Smooth muscle cell (in vitro differentiated cells): ENCODE results near the gene ELAVL4. TPM values are rescaled to one million over a fixed set of nuclear protein-coding genes. Genes with fewer than 3 reads are reported as not detected.

Source experiments
- polyA plus RNA-seq: library from polyadenylated mRNA; unstranded; fragments of >200 nt; fragmentation: Nextera tagmentation; extraction: Ambion mirVana; gene quantifications from 2 replicates; pipeline ENCODE4 v1.2.1, GENCODE V29; 2016
- total RNA-seq: library from RNA; depleted of rRNA; stranded (reverse); fragments of >200 nt; gene quantifications from 2 replicates; pipeline ENCODE4 v1.2.3, GENCODE V29; 2014

Gene ELAVL4
- total and polyA plus RNA-seq, 2 experiments from 2014 or later, result not detected

Other genes with a start within 250 kb of the ELAVL4 start
- 0.58 TPM in 1 of 2 replicates, not detected in the other for gene AGBL4, start 85.0 kb upstream of the ELAVL4 start, total RNA-seq
- 0.29 TPM in 1 of 2 replicates, not detected in the other for gene AGBL4, start 85.0 kb upstream of the ELAVL4 start, polyA plus RNA-seq